Muscle of arm (tissue), 12 donors: ENCODE results near the gene AP2A2. TPM values are rescaled to one million over a fixed set of nuclear protein-coding genes. Genes with fewer than 3 reads are reported as not detected.
"Not testable (repeated sequence)": the region's sequence is repeated elsewhere in the genome, so short reads cannot be mapped to it uniquely, and the experiment has no call there.

ENCODE experiments used
- DNase-seq: peaks from one replicate; pipeline ENCODE4 v3.0.0-alpha.2; 2013
- polyA plus RNA-seq, 12 donors: library from polyadenylated mRNA; unstranded; fragments of 120-200 nt; gene quantifications; one replicate each; pipeline ENCODE4 v1.2.1, GENCODE V29; 2013; ENCODE audit not compliant: insufficient read length in 12 of 12

Gene AP2A2
- polyA plus RNA-seq, 12 donors = 39.8 to 131 (median 46.5) TPM; not detected in 1

GRCh38 chr11:951507-951906 is 25.8 kb downstream of the AP2A2 start:
- no peak for DNase-seq

GRCh38 chr11:952406-953385 is 27.0 kb downstream of the AP2A2 start:
- no peak for DNase-seq

GRCh38 chr11:953512-953911 is 27.8 kb downstream of the AP2A2 start:
- no peak for DNase-seq

- DNase-seq = no peak
Observed at GRCh38 chr11:954392-955153, 28.9 kb downstream of the AP2A2 start.

GRCh38 chr11:955154-956063 is 29.7 kb downstream of the AP2A2 start:
- DNase-seq = no peak

GRCh38 chr11:957212-957920 is 31.7 kb downstream of the AP2A2 start:
- no peak for DNase-seq

GRCh38 chr11:958101-958500 is 32.4 kb downstream of the AP2A2 start:
- no peak for DNase-seq

- DNase-seq = no peak
Observed at GRCh38 chr11:959027-959426, 33.4 kb downstream of the AP2A2 start.

GRCh38 chr11:959608-960007 is 33.9 kb downstream of the AP2A2 start:
- no peak for DNase-seq

GRCh38 chr11:961310-961920 is 35.7 kb downstream of the AP2A2 start:
- not testable (repeated sequence) for DNase-seq

GRCh38 chr11:961921-962320 is 36.3 kb downstream of the AP2A2 start:
- no peak for DNase-seq

GRCh38 chr11:962688-963087 is 37.0 kb downstream of the AP2A2 start:
- no peak for DNase-seq

GRCh38 chr11:963852-964251 is 38.2 kb downstream of the AP2A2 start:
- DNase-seq = no peak

GRCh38 chr11:965206-965775 is 39.6 kb downstream of the AP2A2 start:
- no peak for DNase-seq

GRCh38 chr11:967995-968751 is 42.5 kb downstream of the AP2A2 start:
- no peak for DNase-seq

GRCh38 chr11:968822-969221 is 43.2 kb downstream of the AP2A2 start:
- DNase-seq = no peak

- DNase-seq = no peak
Observed at GRCh38 chr11:969651-970205, 44.1 kb downstream of the AP2A2 start.

GRCh38 chr11:970319-970871 is 44.7 kb downstream of the AP2A2 start:
- DNase-seq = no peak
